Astrocyte of the cerebellum (primary cell): ENCODE results near the gene CAPN9.

ENCODE experiments used
- DNase-seq: peaks from one replicate; pipeline ENCODE4 v3.0.0-alpha.2; 2011; ENCODE audit warnings: low read depth
- H3K4me3 ChIP-seq: 2 replicates; pipeline ENCODE4 v1.5.1; 2011; ENCODE audit warnings: mild to moderate bottlenecking, low read depth, low read length, moderate library complexity
- in situ Hi-C: cut with HindIII; loops from 2 replicates; pipeline ENCODE4 v1.10.0; 2017; ENCODE audit warnings: low sequenced_read_pairs
- TF ChIP-seq, protein P1 (sequence below): IDR thresholded peaks from 2 replicates; pipeline ENCODE4 v1.5.1; 2012; ENCODE audit warnings: low read length, low read depth, moderate library complexity, mild to moderate bottlenecking; ENCODE audit errors: missing control alignments

CAPN9 gene

DNA sequence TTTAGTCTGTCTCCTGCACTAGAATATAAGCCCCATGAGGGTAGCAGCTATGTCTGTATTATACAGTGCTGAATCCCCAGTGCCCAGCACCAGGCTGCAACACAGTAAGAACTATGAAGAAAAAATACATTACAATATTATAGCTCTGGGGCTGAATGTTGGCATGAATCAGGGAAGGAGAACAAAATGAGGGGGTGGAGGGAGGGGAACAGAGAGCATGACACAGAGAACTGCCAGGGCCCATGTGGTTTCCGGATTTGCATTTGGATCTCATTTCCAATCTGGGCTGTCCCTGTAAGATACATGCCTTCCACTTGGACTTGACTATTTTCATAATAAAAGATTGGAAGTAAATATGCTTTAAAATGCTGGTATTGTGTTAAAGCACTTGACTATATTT is 85.3 kb downstream of the CAPN9 start:
- no peak for DNase-seq
- TF ChIP-seq, protein P1, sequence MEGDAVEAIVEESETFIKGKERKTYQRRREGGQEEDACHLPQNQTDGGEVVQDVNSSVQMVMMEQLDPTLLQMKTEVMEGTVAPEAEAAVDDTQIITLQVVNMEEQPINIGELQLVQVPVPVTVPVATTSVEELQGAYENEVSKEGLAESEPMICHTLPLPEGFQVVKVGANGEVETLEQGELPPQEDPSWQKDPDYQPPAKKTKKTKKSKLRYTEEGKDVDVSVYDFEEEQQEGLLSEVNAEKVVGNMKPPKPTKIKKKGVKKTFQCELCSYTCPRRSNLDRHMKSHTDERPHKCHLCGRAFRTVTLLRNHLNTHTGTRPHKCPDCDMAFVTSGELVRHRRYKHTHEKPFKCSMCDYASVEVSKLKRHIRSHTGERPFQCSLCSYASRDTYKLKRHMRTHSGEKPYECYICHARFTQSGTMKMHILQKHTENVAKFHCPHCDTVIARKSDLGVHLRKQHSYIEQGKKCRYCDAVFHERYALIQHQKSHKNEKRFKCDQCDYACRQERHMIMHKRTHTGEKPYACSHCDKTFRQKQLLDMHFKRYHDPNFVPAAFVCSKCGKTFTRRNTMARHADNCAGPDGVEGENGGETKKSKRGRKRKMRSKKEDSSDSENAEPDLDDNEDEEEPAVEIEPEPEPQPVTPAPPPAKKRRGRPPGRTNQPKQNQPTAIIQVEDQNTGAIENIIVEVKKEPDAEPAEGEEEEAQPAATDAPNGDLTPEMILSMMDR = no peak
- no peak overlapping the region for H3K4me3 ChIP-seq
- in situ Hi-C loops = no loop called here

DNA sequence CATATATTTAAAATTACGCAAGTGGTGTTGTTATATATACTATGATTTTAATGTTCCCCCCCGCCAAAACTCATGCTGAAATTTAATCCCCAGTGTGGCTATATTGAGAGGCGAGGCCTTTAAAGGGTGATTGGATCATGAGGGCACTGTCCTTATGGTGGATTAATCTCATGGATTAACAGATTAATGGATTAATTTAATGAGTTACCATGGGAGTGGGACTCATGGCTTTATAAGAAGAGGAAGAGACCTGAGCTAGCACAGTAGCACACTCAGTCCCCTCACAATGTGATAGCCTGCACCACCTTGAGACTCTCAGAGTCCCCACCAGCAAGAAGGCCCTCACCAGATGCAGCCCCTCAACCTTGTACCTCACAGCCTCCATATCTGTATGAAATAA is 86.3 kb downstream of the CAPN9 start:
- TF ChIP-seq, protein P1 = no peak
- in situ Hi-C loops = no loop called here
- no peak overlapping the region for H3K4me3 ChIP-seq
- no peak for DNase-seq

DNA sequence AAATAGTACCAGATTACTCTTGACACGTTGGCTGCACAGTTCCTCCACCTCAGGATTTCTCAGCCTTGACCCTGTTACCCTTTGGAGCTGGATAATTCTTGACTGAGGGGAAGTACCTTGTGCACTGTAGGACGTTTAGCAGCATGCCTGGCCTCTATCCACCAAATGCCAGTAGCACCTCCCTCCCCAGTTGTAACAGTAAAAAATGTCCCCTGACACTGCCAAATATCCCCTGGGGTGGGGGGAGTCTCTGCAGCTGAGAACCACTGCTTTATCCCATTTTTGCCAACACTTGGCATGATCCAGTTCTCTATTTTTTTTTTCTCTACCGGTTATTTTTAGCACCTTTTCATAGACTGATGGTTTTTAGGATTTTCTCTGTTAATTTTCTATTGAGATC is 87.1 kb downstream of the CAPN9 start:
- no peak overlapping the region for H3K4me3 ChIP-seq
- in situ Hi-C loops = no loop called here
- TF ChIP-seq, protein P1 = no peak
- no peak for DNase-seq

DNA sequence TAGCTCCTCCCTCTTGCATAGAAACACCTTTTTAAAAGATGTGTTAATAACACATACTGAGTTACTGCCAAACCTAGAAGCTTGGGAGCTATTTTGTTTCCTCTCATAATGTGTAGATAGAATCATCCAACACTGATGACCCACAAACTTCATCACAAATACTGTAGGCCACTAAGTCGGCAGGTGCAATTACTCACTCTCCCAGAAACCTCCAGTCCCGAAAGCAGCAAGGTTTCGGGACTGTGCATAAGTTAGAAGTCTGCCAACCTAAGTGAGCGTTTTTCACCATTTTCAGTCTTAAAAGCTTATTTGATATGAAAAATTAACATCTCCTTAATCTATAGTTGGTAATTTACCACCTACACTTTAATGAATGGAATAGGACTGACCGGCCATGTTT is 89.2 kb downstream of the CAPN9 start:
- in situ Hi-C loops = loop anchor here (5.0 kb wide), 1 partner anchor 51 kb away; no protein-coding TSS in a partner anchor
- no peak for DNase-seq
- TF ChIP-seq, protein P1 = no peak
- no peak overlapping the region for H3K4me3 ChIP-seq

DNA sequence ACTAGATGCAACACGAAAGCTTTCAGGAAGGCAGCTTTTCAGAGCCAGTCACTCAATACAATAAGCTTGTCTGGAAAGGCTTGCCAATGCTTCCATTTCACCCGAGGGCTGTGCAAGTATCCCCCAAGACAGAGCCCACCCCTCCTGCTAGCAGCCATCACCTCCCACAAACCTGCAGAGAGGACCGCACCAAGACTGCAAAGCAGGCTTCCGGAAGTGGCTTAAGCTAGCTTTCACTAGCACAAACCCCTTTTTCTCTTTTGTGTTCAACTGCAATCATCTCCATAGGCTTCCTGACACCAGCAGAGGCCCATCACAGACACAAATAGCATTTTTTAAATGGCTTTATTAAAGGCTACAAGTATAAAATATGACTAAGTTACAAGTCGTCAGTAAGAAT is 89.6 kb downstream of the CAPN9 start:
- H3K4me3 ChIP-seq = no peak overlapping the region
- TF ChIP-seq, protein P1 = no peak
- DNase-seq = no peak
- in situ Hi-C loops = loop anchor here (5.0 kb wide), 1 partner anchor 51 kb away; no protein-coding TSS in a partner anchor

DNA sequence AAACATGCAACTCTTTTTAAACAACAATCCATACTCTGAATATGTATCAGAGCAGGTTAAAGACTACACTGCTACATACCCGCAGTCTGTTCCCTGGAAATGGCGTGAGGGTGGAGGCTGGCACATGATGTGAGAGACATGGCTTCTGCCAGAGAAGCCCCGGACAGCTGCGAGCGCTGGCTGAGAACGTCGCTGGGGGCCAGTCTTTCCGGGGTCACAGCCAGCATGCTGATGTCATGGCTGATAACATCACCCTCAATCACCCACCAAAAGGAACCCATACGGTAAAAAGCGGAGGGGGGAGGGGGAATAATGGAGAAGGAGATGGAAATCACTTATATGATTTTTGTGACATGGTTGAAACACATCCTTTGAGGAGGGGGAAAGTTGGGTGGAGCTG is 92.0 kb downstream of the CAPN9 start:
- no peak for DNase-seq
- in situ Hi-C loops = loop anchor here (5.0 kb wide), 1 partner anchor 48 kb away; no protein-coding TSS in a partner anchor
- no peak overlapping the region for H3K4me3 ChIP-seq
- TF ChIP-seq, protein P1 = no peak

DNA sequence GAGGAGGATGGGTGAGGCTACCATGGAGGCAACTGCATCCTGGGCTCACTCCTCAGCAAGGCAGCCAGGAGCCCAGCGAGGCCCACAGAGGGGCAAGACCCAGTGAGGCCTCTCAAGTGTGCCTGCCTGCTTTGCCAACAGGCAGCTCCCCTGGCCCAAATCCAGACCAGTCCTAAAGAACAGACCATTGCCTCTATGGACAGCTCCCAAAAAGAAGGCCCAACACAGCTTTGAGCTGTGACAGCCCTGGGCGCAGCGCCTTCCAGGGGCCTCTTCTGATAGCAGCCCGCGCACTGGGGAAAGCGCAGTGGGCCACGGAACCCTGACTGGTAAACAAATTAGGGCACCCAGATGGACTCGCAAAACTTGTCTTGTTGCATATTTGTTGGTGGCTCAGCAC is 95.6 kb downstream of the CAPN9 start:
- DNase-seq = no peak
- in situ Hi-C loops = loop anchor here (5.0 kb wide), 1 partner anchor 74 kb away; no protein-coding TSS in a partner anchor
- no peak overlapping the region for H3K4me3 ChIP-seq
- TF ChIP-seq, protein P1 = no peak
